Measurements from ENCODE around the gene ST7. TPM values are rescaled to one million over a fixed set of nuclear protein-coding genes. Genes with fewer than 3 reads are reported as not detected.

ST7 gene
- total RNA-seq, 1 donor from 2014 or later: 39.3 TPM

DNA sequence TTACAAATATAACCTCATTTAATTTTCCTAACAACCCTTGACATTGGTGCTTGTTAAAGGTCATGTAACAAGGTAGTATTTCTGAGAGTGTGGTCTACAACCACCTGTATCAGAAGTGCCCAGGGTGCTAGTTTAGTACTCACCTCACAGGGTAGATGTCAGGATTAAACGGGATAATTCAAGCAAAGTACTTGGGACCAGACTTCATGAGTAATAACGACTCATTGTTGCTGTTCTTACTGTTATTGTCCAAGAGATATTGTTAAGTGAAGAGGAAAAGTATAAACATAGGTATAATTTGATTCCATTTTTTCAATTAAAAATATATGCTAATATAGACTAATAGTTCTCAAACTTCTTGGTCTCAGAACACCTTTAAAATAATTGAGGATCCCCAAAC lies 190.3 kb downstream of the ST7 start:
- TF ChIP-seq EZH2 (IDR thresholded peaks at IDR 0.05; ENCODE audit: insufficient read depth, low read length): no peak
- TF ChIP-seq, protein P1, sequence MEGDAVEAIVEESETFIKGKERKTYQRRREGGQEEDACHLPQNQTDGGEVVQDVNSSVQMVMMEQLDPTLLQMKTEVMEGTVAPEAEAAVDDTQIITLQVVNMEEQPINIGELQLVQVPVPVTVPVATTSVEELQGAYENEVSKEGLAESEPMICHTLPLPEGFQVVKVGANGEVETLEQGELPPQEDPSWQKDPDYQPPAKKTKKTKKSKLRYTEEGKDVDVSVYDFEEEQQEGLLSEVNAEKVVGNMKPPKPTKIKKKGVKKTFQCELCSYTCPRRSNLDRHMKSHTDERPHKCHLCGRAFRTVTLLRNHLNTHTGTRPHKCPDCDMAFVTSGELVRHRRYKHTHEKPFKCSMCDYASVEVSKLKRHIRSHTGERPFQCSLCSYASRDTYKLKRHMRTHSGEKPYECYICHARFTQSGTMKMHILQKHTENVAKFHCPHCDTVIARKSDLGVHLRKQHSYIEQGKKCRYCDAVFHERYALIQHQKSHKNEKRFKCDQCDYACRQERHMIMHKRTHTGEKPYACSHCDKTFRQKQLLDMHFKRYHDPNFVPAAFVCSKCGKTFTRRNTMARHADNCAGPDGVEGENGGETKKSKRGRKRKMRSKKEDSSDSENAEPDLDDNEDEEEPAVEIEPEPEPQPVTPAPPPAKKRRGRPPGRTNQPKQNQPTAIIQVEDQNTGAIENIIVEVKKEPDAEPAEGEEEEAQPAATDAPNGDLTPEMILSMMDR (IDR thresholded peaks at IDR 0.05; ENCODE audit: insufficient read depth, low read depth, low read length): no peak
- peaks cover 13% of the 10 kb centered on the region for H3K36me3 Mint-ChIP-seq (ENCODE audit: low read depth, unreplicated experiment)
- Histone ChIP-seq H3K9ac (ENCODE audit: low read length) (no peak overlapping the region), H3K27ac (ENCODE audit: low read depth, low read length) (no peak overlapping the region), H2AFZ (ENCODE audit: low read depth, low read length) (no peak overlapping the region), H3K9me3 (ENCODE audit: insufficient read depth, low read depth, low read length) (no peaks in the 10 kb centered on the region), H3K4me3 (ENCODE audit: insufficient read depth, low read depth, low read length) (no peak overlapping the region), H3K36me3 (ENCODE audit: insufficient read depth, low read length) (peaks cover 5% of the 10 kb centered on the region), H4K20me1 (ENCODE audit: insufficient read depth, low read length) (no peaks in the 10 kb centered on the region), H3K4me2 (ENCODE audit: low read length) (no peak overlapping the region), H3K4me1 (ENCODE audit: insufficient read depth, low read length) (no peaks in the 10 kb centered on the region), H3K27me3 (ENCODE audit: insufficient read depth, low read length) (no peaks in the 10 kb centered on the region), H3K79me2 (ENCODE audit: insufficient read depth, low read length) (no peaks in the 10 kb centered on the region)
- DNase-seq (ENCODE audit: low read depth) (peak; percentile 48), FAIRE-seq (no peak)
- H3K27me3 Mint-ChIP-seq (ENCODE audit: low read depth, unreplicated experiment): no peaks in the 10 kb centered on the region
- H3K9me3 Mint-ChIP-seq (ENCODE audit: unreplicated experiment): no peaks in the 10 kb centered on the region
- H3K4me3 Mint-ChIP-seq (ENCODE audit: unreplicated experiment): no peak overlapping the region
- peaks cover 15% of the 10 kb centered on the region for H3K4me1 Mint-ChIP-seq (ENCODE audit: low read depth, unreplicated experiment)
- no peak overlapping the region for H3K27ac Mint-ChIP-seq (ENCODE audit: unreplicated experiment)

DNA sequence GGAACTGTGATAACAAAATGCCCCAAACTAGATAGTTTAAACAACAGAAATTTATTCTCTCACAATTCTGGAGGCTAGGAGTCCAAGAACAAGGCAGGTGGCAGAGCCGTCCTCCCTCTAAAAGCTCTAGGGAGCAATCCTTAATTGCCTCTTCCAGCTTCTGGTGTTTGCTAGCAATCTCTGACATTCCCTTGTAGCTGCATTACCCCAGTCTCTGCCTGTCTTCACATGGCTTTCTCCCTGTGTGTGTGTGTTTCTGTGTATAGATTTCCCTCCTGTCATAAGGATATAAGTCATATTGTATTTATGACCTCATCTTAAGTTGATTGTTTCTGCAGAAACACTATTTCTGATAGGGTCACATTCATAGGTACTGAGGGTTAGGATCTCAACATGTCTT lies 192.0 kb downstream of the ST7 start:
- peaks cover 16% of the 10 kb centered on the region for H3K4me1 Mint-ChIP-seq (ENCODE audit: low read depth, unreplicated experiment)
- no peak overlapping the region for H3K4me3 Mint-ChIP-seq (ENCODE audit: unreplicated experiment)
- FAIRE-seq: no peak

DNA sequence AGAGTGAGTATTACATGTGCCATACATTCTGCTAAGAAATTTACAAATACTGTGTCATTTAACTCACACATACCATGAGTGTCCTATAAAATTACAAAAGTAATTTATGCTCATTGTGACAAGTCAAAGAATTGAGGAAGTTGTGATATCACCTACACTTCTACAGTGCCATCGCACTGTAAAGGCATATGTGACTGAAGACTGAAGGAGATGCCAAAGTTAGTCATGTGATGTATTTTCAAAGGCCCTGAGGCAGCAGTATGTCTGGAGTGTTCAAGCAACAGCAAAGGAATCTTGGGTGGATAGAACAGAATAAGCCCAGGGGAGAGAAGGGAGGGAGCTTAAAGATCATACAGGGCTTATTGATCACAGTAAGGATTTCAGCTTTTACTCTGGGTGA lies 192.8 kb downstream of the ST7 start:
- H2AFZ ChIP-seq (ENCODE audit: low read depth, low read length): no peak overlapping the region
- no peaks in the 10 kb centered on the region for H3K79me2 ChIP-seq (ENCODE audit: insufficient read depth, low read length)
- peaks cover 6% of the 10 kb centered on the region for H3K36me3 ChIP-seq (ENCODE audit: insufficient read depth, low read length)
- H3K27me3 Mint-ChIP-seq (ENCODE audit: low read depth, unreplicated experiment): no peaks in the 10 kb centered on the region
- FAIRE-seq: no peak
- H3K4me3 Mint-ChIP-seq (ENCODE audit: unreplicated experiment): no peak overlapping the region
- H3K9me3 Mint-ChIP-seq (ENCODE audit: unreplicated experiment): no peaks in the 10 kb centered on the region
- H3K27ac Mint-ChIP-seq (ENCODE audit: unreplicated experiment): peak overlapping the region; percentile 28
- no peaks in the 10 kb centered on the region for H3K4me1 ChIP-seq (ENCODE audit: insufficient read depth, low read length)
- peaks cover 15% of the 10 kb centered on the region for H3K36me3 Mint-ChIP-seq (ENCODE audit: low read depth, unreplicated experiment)
- peaks cover 24% of the 10 kb centered on the region for H3K4me1 Mint-ChIP-seq (ENCODE audit: low read depth, unreplicated experiment)
- no peaks in the 10 kb centered on the region for H4K20me1 ChIP-seq (ENCODE audit: insufficient read depth, low read length)
- H3K27ac ChIP-seq (ENCODE audit: low read depth, low read length): no peak overlapping the region
- no peak overlapping the region for H3K9ac ChIP-seq (ENCODE audit: low read length)
- TF ChIP-seq EZH2 (IDR thresholded peaks at IDR 0.05; ENCODE audit: insufficient read depth, low read length): no peak
- TF ChIP-seq, protein P1 (IDR thresholded peaks at IDR 0.05; ENCODE audit: insufficient read depth, low read depth, low read length): no peak
- no peaks in the 10 kb centered on the region for H3K9me3 ChIP-seq (ENCODE audit: insufficient read depth, low read depth, low read length)
- H3K27me3 ChIP-seq (ENCODE audit: insufficient read depth, low read length): no peaks in the 10 kb centered on the region
- H3K4me2 ChIP-seq (ENCODE audit: low read length): no peak overlapping the region
- H3K4me3 ChIP-seq (ENCODE audit: insufficient read depth, low read depth, low read length): no peak overlapping the region
- no peak for DNase-seq (ENCODE audit: low read depth)

More for the DNA sequence above, 192.0 kb downstream of the ST7 start:
- no peaks in the 10 kb centered on the region for H3K4me1 ChIP-seq (ENCODE audit: insufficient read depth, low read length)
- H2AFZ ChIP-seq (ENCODE audit: low read depth, low read length): no peak overlapping the region
- H3K4me3 ChIP-seq (ENCODE audit: insufficient read depth, low read depth, low read length): no peak overlapping the region
- Mint-ChIP-seq H3K9me3 (ENCODE audit: unreplicated experiment) (no peaks in the 10 kb centered on the region), H3K36me3 (ENCODE audit: low read depth, unreplicated experiment) (peaks cover 13% of the 10 kb centered on the region), H3K27me3 (ENCODE audit: low read depth, unreplicated experiment) (no peaks in the 10 kb centered on the region), H3K27ac (ENCODE audit: unreplicated experiment) (no peak overlapping the region)
- no peaks in the 10 kb centered on the region for H4K20me1 ChIP-seq (ENCODE audit: insufficient read depth, low read length)
- TF ChIP-seq EZH2 (IDR thresholded peaks at IDR 0.05; ENCODE audit: insufficient read depth, low read length): no peak
- TF ChIP-seq, protein P1 (IDR thresholded peaks at IDR 0.05; ENCODE audit: insufficient read depth, low read depth, low read length): no peak
- no peak overlapping the region for H3K4me2 ChIP-seq (ENCODE audit: low read length)
- no peaks in the 10 kb centered on the region for H3K36me3 ChIP-seq (ENCODE audit: insufficient read depth, low read length)
- no peaks in the 10 kb centered on the region for H3K9me3 ChIP-seq (ENCODE audit: insufficient read depth, low read depth, low read length)
- no peak for DNase-seq (ENCODE audit: low read depth)
- no peak overlapping the region for H3K9ac ChIP-seq (ENCODE audit: low read length)
- no peaks in the 10 kb centered on the region for H3K79me2 ChIP-seq (ENCODE audit: insufficient read depth, low read length)
- no peaks in the 10 kb centered on the region for H3K27me3 ChIP-seq (ENCODE audit: insufficient read depth, low read length)
- no peak overlapping the region for H3K27ac ChIP-seq (ENCODE audit: low read depth, low read length)
